ENCODE results near the gene CCDC187.
"Not testable (repeated sequence)": the region's sequence is repeated elsewhere in the genome, so short reads cannot be mapped to it uniquely, and the experiment has no call there.

CCDC187 gene

GRCh38 chr9:136237486-136238341, 66.2 kb downstream of the CCDC187 start:
- DNase-seq = peak; percentile 14

GRCh38 chr9:136236471-136237410, 67.2 kb downstream of the CCDC187 start:
- DNase-seq = not testable (repeated sequence)

GRCh38 chr9:136235709-136236455, 68.0 kb downstream of the CCDC187 start:
- DNase-seq = no peak

- DNase-seq = no peak
These were observed 68.7 kb downstream of the CCDC187 start for GRCh38 chr9:136235171-136235570.

- DNase-seq = no peak
These were observed 69.3 kb downstream of the CCDC187 start for GRCh38 chr9:136234597-136234996.

- DNase-seq = no peak
These were observed 70.0 kb downstream of the CCDC187 start for GRCh38 chr9:136233868-136234267.

GRCh38 chr9:136233411-136233810, 70.5 kb downstream of the CCDC187 start:
- DNase-seq = peak; percentile 42

GRCh38 chr9:136232969-136233368, 70.9 kb downstream of the CCDC187 start:
- no peak for DNase-seq

- peak; percentile 74 for DNase-seq
These were observed 72.2 kb downstream of the CCDC187 start for GRCh38 chr9:136231478-136232297.

GRCh38 chr9:136230773-136231172, 73.1 kb downstream of the CCDC187 start:
- no peak for DNase-seq

GRCh38 chr9:136230365-136230764, 73.5 kb downstream of the CCDC187 start:
- DNase-seq = no peak

- no peak for DNase-seq
These were observed 74.5 kb downstream of the CCDC187 start for GRCh38 chr9:136229096-136230065.

- DNase-seq = no peak
These were observed 75.6 kb downstream of the CCDC187 start for GRCh38 chr9:136228107-136228875.

GRCh38 chr9:136226680-136227407, 77.0 kb downstream of the CCDC187 start:
- no peak for DNase-seq

GRCh38 chr9:136225748-136226679, 77.9 kb downstream of the CCDC187 start:
- DNase-seq = no peak

- no peak for DNase-seq
These were observed 78.5 kb downstream of the CCDC187 start for GRCh38 chr9:136225366-136225747.

- DNase-seq = no peak
These were observed 79.8 kb downstream of the CCDC187 start for GRCh38 chr9:136223871-136224640.

All from GDM1 (cell line).